ENCODE measurements around the gene MACIR.

MACIR gene

DNA sequence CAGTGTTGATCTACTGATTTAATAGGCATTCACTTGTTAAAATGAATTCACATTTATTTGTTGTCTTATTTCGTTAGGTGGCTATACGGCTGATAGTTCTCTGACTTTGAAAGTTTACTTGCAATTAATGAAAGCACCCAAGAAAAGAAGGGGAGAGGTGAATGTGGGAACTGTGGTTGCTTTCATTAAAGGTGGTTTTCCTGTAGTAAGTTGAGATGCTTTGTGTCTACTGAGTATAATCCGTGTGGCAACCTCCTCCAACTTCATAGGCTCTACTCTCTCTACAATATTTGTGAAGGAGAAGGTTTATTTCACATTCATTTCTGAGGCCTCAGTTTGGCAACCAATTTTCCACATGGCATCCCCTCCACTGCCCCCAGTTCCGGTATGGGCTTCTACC lies 12.8 kb upstream of the MACIR start:
- no peak overlapping the region for H3K4me3 ChIP-seq (ENCODE audit: low read depth, low read length)
- TF ChIP-seq CTCF (IDR thresholded peaks at IDR 0.05; ENCODE audit: borderline replicate concordance, insufficient read depth, low read depth, low read length) = no peak

- TF ChIP-seq CTCF (IDR thresholded peaks at IDR 0.05; ENCODE audit: borderline replicate concordance, insufficient read depth, low read depth, low read length) = no peak
- H3K4me3 ChIP-seq (ENCODE audit: low read depth, low read length) = no peak overlapping the region
Measured at GRCh38 chr5:103247118-103247517, 11.4 kb upstream of the MACIR start.

DNA sequence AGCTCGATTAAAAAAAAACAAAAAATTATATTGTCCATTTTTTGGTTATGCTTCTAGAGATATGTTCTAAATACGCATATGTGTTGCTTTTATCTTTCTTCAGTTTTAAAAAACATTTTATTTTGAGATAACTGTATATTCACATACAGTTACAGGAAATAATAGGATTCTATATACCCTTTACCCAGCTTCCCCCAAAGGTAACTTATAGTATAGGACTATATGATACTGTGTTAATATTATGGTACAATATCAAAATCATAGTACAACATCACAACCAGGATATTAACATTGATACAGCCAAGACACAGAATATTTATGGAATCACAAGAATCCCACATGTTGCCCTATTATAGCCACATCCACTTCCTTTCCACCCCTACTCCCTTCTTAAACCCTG lies 9.5 kb upstream of the MACIR start:
- H3K4me3 ChIP-seq (ENCODE audit: low read depth, low read length) = no peak overlapping the region
- TF ChIP-seq CTCF (IDR thresholded peaks at IDR 0.05; ENCODE audit: borderline replicate concordance, insufficient read depth, low read depth, low read length) = no peak

GRCh38 chr5:103254921-103255320 lies 3.6 kb upstream of the MACIR start:
- H3K4me3 ChIP-seq (ENCODE audit: low read depth, low read length) = no peak overlapping the region
- no peak for TF ChIP-seq CTCF (IDR thresholded peaks at IDR 0.05; ENCODE audit: borderline replicate concordance, insufficient read depth, low read depth, low read length)

GRCh38 chr5:103255691-103256090 lies 2.9 kb upstream of the MACIR start:
- H3K4me3 ChIP-seq (ENCODE audit: low read depth, low read length) = no peak overlapping the region
- TF ChIP-seq CTCF (IDR thresholded peaks at IDR 0.05; ENCODE audit: borderline replicate concordance, insufficient read depth, low read depth, low read length) = no peak

GRCh38 chr5:103256178-103256577 lies 2.4 kb upstream of the MACIR start:
- TF ChIP-seq CTCF (IDR thresholded peaks at IDR 0.05; ENCODE audit: borderline replicate concordance, insufficient read depth, low read depth, low read length) = no peak
- H3K4me3 ChIP-seq (ENCODE audit: low read depth, low read length) = no peak overlapping the region

DNA sequence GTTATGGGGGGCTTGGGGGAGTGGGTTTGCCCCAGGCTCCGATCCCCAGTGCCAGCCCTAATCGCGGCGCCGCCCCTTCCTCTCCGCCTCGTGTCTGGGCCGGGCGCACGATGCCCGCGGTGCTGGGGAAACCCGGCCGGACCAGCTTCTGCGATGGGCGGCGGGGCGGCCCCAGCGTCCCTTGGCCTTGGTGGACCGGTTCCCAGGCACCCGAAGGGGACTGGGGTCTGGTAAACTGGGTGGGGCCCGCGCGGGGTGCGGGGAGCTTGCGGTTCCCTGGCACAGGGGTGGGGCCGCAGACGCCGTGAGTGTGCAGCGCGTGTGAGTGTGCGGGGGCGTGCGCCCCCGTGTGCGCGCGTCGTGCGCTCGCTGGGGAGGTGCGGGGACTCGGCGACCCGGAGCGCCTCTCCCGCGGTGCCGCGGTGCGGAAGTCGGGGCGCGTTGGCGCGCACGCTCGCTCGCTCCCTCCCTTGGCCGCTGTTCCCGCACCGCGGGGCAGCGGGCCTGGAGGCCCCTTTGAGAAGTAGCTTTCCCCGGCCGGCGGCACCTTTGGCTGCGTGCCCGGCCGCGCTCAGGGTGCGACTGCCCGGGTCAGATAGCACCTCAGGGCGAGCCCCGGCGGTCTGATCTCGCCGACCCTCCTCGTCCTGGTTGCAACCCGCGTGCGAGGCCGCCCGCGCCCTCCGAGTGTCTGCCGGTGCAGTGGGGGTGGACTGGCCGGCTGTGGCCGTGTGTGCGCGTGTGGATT lies 568 bp downstream of the MACIR start:
- H3K4me3 ChIP-seq (ENCODE audit: low read depth, low read length) = peak overlapping the region; percentile 94
- TF ChIP-seq CTCF (IDR thresholded peaks at IDR 0.05; ENCODE audit: borderline replicate concordance, insufficient read depth, low read depth, low read length) = 0 out of 2 replicates have a peak, but pooled peaks have one; percentile 13
